A673 (cell line): ENCODE data around the gene FCAR. TPM values are rescaled to one million over a fixed set of nuclear protein-coding genes. Genes with fewer than 3 reads are reported as not detected.
"Not testable (repeated sequence)": the region's sequence is repeated elsewhere in the genome, so short reads cannot be mapped to it uniquely, and the experiment has no call there.

ENCODE experiments used
- BruUV-seq: library from RNA; stranded (reverse); fragments of 400-500 nt; replicated peaks from 2 replicates; lab custom pipeline; 2021; lab: Mats Ljungman, UMichigan
- CTCF ChIA-PET: fragments of 300-600 bp; sonication (Branson Sonifier 250); formaldehyde crosslinking; loops from one replicate; lab custom pipeline; 2022; ENCODE audit warnings: antibody characterized with exemption; lab: Charles Lee
- POLR2A ChIA-PET: fragments of 300-600 bp; sonication (Branson Sonifier 250); formaldehyde crosslinking; loops from one replicate; lab custom pipeline; 2022; ENCODE audit warnings: antibody characterized with exemption; ENCODE audit not compliant: low non-redundant PET; lab: Charles Lee
- DNase-seq: peaks from one replicate; pipeline ENCODE4 v3.0.0-alpha.2; 2015; ENCODE audit warnings: low spot score
- H3K27ac ChIP-seq: fragments of 200-600 bp; sonication (generic); 2 replicates; pipeline ENCODE4 v1.5.1; 2016; ENCODE audit warnings: mixed run types, low read depth, mild to moderate bottlenecking, mixed read lengths, antibody characterized with exemption, low read length; ENCODE audit not compliant: poor library complexity, severe bottlenecking
- H3K27me3 ChIP-seq: fragments of 200-600 bp; sonication (generic); replicated peaks from 2 replicates; pipeline ENCODE4 v1.6.1; 2017; ENCODE audit warnings: mixed run types, low read depth, mild to moderate bottlenecking, mixed read lengths, antibody characterized with exemption, low read length; ENCODE audit not compliant: insufficient read depth, poor library complexity
- H3K36me3 ChIP-seq: fragments of 200-600 bp; sonication (generic); 2 replicates; pipeline ENCODE4 v1.6.1; 2016; ENCODE audit warnings: mixed run types, mild to moderate bottlenecking, mixed read lengths, antibody characterized with exemption, low read length; ENCODE audit not compliant: insufficient read depth, poor library complexity, severe bottlenecking
- H3K4me1 ChIP-seq: fragments of 200-600 bp; sonication (generic); 2 replicates; pipeline ENCODE4 v1.6.1; 2017; ENCODE audit warnings: mixed run types, mild to moderate bottlenecking, mixed read lengths, antibody characterized with exemption, low read length; ENCODE audit not compliant: insufficient read depth, poor library complexity, severe bottlenecking
- H3K4me3 ChIP-seq: fragments of 200-600 bp; sonication (generic); 2 replicates; pipeline ENCODE4 v1.5.1; 2016; ENCODE audit warnings: low read depth, mixed run types, mild to moderate bottlenecking, mixed read lengths, low read length; ENCODE audit not compliant: poor library complexity, severe bottlenecking
- H3K9me3 ChIP-seq: fragments of 200-600 bp; sonication (generic); 2 replicates; pipeline ENCODE4 v1.6.1; 2016; ENCODE audit warnings: mixed run types, low read depth, mild to moderate bottlenecking, mixed read lengths, antibody characterized with exemption, low read length; ENCODE audit not compliant: poor library complexity, severe bottlenecking
- EZH2 ChIP-seq: fragments of 200-600 bp; sonication (generic); IDR thresholded peaks from 2 replicates; pipeline ENCODE4 v1.6.1; 2017; ENCODE audit warnings: borderline replicate concordance, low read depth, mild to moderate bottlenecking, mixed read lengths, antibody characterized with exemption, low read length; ENCODE audit not compliant: poor library complexity, severe bottlenecking
- intact Hi-C: fragments of 100-400 bp; cut with micrococcal nuclease; formaldehyde crosslinking; loops from one replicate; pipeline ENCODE4 v1.10.0; 2022; ENCODE audit not compliant: unreplicated experiment
- total RNA-seq: library from RNA; stranded (reverse); gene quantifications from 2 replicates; pipeline ENCODE4 v1.2.3, GENCODE V29; 2021
- TF ChIP-seq, protein P1 (sequence below): fragments of 300-800, 200-600 bp; sonication (generic); conservative IDR thresholded peaks from 2 replicates; pipeline ENCODE4 v1.5.1; 2017; ENCODE audit warnings: low read depth, mild to moderate bottlenecking, antibody characterized with exemption, low read length, moderate library complexity, mixed read lengths

Gene FCAR
- total RNA-seq, 1 experiment from 2014 or later, result not detected

DNA sequence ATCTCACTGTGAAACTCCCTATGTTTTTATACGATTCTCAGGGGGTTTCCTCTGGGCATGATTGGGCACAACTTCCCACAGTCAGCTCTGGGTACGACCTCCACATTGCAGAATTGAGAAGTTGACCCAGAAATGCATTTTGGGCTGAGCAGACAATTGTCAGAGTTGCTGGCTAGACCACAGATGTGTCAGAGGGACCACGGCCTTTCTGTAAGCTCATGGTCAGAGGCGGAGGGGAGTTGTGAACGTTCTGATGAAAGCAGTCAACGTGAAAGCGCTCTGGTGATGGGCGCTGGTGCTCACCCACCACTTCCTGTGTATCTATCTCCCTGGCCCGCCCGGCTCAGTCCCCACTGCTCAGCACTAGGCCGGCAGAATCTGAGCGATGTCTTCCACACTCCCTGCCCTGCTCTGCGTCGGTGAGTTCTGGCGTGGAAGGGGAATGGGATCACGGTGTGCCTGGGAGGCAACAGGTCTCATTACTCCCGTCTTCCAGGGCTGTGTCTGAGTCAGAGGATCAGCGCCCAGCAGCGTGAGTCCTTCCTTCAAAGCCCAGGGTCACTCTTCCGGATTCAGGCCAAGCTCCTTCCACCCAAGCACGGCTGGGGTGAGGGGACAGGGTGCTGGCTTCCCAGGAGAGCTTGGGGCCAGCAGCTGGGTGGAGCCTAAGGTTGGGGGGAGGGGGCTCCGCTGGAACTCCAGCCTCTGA lies 31.9 kb downstream of the FCAR start, which contains the start of gene NCR1:
NCR1 (plus strand) TSS at position 346 of the 709 bp plus-strand sequence; CDS start at position 386, 40 bp downstream.
- BruUV-seq, result no TSS peak
- Histone ChIP-seq H3K27me3 (no peaks in the 10 kb centered on the region), H3K27ac (no peak within 1 kb of the TSS), H3K9me3 (no peaks in the 10 kb centered on the region), H3K36me3 (no peaks in the 10 kb centered on the region), H3K4me1 (no peaks in the 10 kb centered on the region), H3K4me3 (no peak within 1 kb of the TSS)
- no peak for DNase-seq
- TF ChIP-seq, protein P1, sequence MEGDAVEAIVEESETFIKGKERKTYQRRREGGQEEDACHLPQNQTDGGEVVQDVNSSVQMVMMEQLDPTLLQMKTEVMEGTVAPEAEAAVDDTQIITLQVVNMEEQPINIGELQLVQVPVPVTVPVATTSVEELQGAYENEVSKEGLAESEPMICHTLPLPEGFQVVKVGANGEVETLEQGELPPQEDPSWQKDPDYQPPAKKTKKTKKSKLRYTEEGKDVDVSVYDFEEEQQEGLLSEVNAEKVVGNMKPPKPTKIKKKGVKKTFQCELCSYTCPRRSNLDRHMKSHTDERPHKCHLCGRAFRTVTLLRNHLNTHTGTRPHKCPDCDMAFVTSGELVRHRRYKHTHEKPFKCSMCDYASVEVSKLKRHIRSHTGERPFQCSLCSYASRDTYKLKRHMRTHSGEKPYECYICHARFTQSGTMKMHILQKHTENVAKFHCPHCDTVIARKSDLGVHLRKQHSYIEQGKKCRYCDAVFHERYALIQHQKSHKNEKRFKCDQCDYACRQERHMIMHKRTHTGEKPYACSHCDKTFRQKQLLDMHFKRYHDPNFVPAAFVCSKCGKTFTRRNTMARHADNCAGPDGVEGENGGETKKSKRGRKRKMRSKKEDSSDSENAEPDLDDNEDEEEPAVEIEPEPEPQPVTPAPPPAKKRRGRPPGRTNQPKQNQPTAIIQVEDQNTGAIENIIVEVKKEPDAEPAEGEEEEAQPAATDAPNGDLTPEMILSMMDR, result no peak
- TF ChIP-seq EZH2, result no peak
- CTCF ChIA-PET, result no interaction called here
- intact Hi-C loops, result no loop called here
- POLR2A ChIA-PET, result no interaction called here

DNA sequence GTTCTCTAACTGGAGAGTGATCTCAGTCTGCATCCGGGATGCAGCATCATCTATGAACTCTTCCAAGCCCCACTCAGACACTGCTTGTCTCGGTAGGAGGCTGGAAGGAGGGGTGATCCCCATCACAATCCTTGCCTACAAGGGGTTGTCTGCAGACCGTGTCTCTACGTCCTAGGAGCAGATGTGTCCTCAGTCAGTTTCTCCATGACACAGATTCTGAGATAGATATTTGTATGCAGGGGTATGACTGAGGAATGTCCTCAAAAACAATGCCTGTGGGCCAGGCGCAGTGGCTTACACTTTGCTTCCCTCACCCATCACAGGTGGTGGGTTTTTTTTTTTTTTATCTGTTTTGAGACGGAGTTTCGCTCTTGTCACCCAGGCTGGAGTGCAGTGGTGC lies 32.8 kb downstream of the FCAR start:
- H3K9me3 ChIP-seq, result no peaks in the 10 kb centered on the region
- H3K36me3 ChIP-seq, result no peaks in the 10 kb centered on the region
- ChIA-PET CTCF (no interaction called here), POLR2A (no interaction called here)
- intact Hi-C loops, result no loop called here
- no peak for TF ChIP-seq EZH2
- TF ChIP-seq, protein P1, result no peak
- H3K27me3 ChIP-seq, result no peaks in the 10 kb centered on the region
- no peak for DNase-seq
- no TSS peak for BruUV-seq
- H3K27ac ChIP-seq, result no peak overlapping the region
- H3K4me3 ChIP-seq, result no peak overlapping the region
- H3K4me1 ChIP-seq, result no peaks in the 10 kb centered on the region

DNA sequence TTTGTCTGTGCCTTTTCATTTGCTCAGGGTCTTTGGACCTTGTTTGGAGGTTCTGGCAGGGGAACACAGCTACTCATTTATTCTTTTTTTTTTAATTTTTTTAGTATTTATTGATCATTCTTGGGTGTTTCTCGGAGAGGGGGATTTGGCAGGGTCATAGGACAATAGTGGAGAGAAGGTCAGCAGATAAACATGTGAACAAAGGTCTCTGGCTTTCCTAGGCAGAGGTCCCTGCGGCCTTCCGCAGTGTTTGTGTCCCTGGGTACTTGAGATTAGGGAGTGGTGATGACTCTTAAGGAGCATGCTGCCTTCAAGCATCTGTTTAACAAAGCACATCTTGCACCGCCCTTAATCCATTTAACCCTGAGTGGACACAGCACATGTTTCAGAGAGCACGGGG lies 33.9 kb downstream of the FCAR start:
- H3K27me3 ChIP-seq, H3K36me3 ChIP-seq, H3K4me1 ChIP-seq, H3K4me3 ChIP-seq, POLR2A ChIA-PET, intact Hi-C loops, CTCF ChIA-PET, BruUV-seq, DNase-seq, H3K9me3 ChIP-seq, H3K27ac ChIP-seq: not testable (repeated sequence)

DNA sequence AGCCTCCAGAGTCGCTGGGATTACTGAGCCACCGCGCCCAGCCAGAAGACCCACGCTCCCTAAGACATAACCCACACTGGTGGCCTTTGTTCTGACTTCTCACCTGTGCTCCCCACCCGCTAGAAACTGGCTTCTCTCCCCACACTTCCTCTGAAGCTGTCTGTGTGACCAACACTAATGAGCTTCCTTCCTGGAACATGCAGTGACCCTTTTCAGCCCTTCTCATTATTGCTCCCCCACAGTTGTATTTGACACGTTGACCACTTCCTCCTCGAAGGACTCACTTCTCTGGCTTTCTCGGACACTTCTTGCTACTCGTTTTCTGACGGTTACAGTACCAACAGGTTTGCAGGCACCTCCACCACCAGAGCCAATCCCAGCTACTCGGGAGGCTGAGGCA lies 42.8 kb downstream of the FCAR start:
- no peak for DNase-seq
- TF ChIP-seq, protein P1, result no peak
- TF ChIP-seq EZH2, result no peak
- Histone ChIP-seq H3K4me1 (no peaks in the 10 kb centered on the region), H3K9me3 (no peaks in the 10 kb centered on the region), H3K27me3 (peaks cover 3% of the 10 kb centered on the region), H3K4me3 (no peak overlapping the region), H3K36me3 (no peaks in the 10 kb centered on the region), H3K27ac (no peak overlapping the region)
- intact Hi-C loops, result loop anchor here (5.0 kb wide), 1 partner anchor 265 kb away; no protein-coding TSS in a partner anchor
- ChIA-PET POLR2A (no interaction called here), CTCF (no interaction called here)
- BruUV-seq, result no TSS peak
